Medulla oblongata (tissue), 1 donor: Measurements from ENCODE around the gene TENM4.

Experiments used
- DNase-seq: peaks from one replicate; pipeline ENCODE4 v3.0.0-alpha.2; 2015; ENCODE audit errors: extremely low spot score

The TENM4 gene

GRCh38 chr11:78664636-78665035 lies 776.2 kb downstream of the TENM4 start:
- DNase-seq: no peak

- no peak for DNase-seq
Observed at GRCh38 chr11:78662811-78663210, 778.0 kb downstream of the TENM4 start.

GRCh38 chr11:78660471-78660870 lies 780.4 kb downstream of the TENM4 start:
- DNase-seq: peak; percentile 53

- no peak for DNase-seq
Observed at GRCh38 chr11:78659326-78660270, 781.2 kb downstream of the TENM4 start.

DNA sequence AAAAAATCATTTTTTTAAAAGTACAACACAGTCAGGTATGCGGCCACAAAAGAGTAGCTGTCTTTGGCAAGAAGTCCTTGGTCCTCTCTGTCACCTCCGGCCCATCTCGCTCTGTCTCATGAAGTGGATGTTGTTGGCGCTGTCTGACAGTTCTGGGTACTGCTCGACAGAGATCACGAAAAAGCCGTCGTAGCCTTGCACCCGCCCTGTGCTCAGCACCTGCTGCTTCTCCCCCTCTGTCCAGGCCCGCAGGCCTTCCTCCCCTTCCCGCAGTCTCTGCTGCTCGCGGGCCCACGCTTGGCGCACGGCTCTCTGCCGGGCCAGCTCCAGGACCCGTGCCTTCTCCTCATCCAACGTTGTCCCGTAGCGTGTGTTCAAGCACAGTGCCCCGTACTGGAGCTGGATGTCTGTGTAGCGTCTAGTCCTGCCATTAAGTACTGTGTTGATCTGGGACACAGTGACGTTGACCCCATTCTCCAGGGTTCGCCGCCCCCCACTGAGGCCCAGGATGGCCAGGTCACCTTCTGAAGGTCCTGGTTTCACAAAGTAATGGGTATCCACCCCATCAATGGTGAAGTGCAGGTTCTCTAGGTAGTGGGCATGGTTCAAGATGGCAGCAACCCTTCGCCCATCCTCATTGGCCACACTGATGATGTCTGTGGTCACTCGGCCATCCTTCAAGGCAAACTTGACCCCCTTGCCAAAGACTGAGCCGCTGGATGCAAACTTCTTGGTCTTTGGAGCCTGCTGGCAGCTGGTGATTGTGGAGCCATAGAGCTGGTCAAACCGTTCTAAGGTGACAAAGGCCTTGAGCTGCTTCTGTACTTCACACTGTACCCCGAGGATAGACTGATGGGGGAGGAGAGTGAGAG lies 782.6 kb downstream of the TENM4 start:
- DNase-seq: no peak

GRCh38 chr11:78657441-78657840 lies 783.4 kb downstream of the TENM4 start:
- DNase-seq: no peak

DNA sequence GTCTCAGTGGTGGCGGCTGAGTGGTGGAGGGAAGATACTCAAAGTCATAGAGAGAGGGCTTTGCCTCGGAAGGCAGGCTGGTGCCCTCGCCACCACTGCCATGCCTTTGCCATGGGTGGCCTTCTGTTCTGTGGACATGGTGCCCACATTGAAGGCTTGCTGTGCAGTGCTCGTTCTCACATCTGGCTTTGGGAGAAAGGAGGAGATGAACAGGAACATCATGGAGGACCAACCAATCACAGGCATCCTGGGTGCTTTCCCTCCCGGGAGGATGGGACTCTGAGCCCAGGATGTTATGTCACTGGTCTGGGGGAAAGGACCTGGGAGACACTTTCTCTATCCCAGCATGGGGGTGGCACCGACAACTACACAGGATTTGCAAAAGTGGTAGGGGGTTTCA lies 783.8 kb downstream of the TENM4 start:
- no peak for DNase-seq

DNA sequence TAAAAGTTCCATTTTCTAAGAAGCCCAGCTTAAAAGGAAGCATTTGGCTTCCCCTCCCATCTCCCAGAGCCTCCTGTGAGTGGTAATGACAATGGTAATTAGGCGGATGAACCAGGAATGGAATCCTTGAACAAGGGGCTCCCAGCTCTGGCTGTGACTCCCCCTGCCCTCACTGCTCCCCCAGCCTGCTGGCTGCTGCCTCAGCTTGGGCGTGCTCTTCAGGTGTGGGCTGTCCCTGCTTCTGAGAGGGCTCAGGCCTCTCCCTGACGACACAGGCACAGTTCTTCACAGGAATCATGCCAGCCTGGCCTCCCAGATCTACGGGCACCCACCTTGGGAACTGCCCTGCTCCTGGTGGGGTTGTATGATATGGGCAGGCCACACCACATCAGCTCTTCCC lies 784.5 kb downstream of the TENM4 start:
- DNase-seq: no peak

GRCh38 chr11:78655561-78655960 lies 785.3 kb downstream of the TENM4 start:
- no peak for DNase-seq

DNA sequence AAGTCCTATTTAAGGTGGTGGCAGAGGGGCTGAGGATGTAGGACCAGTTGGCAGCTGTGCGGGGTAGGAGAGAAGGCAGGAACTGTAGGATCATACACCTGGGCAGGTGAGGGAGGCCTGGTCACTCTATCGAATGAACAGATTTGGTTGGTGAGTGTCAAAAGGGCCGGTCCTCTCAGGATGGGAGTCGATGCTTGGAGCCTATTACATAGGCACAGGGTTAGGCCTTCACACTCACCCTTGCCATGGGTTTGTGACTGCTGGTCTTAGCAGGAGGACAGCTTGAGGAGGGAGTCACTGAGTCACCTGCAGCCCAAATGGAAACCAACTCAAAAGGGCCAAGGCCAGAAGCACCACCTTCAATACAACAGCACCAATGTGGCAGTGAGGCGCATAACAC lies 786.0 kb downstream of the TENM4 start:
- DNase-seq: no peak

GRCh38 chr11:78654071-78654470 lies 786.8 kb downstream of the TENM4 start:
- no peak for DNase-seq

DNA sequence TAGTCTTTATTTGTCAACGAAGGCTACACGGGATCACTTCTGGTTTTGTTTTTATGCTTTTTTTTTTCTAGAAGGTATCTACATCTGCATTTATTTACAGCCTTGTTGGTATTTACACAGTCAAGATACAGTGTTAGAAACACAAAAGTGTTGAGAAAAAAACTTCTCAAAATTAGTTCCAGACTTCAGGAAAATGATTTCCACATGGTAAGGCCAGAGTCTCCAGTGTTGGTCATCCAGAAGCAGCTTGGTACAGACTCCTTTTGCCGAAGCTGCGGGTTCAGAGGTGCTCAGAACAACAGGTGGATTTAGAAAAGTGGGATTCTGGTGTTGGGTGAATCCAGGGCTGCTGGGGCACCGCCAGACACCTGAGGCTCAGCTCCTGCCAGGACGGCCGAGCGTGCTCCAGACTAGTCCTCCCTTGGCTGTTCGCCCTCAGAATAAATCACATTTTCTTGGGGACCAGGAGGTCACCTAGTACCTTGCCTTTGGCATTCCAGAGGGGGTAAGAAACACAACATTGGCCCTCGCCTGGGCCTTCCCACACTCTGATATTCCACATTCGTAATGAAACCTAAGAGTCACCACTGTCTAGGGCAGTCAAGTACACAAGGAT lies 787.4 kb downstream of the TENM4 start:
- DNase-seq: no peak

GRCh38 chr11:78652843-78653239 lies 788.0 kb downstream of the TENM4 start:
- no peak for DNase-seq

DNA sequence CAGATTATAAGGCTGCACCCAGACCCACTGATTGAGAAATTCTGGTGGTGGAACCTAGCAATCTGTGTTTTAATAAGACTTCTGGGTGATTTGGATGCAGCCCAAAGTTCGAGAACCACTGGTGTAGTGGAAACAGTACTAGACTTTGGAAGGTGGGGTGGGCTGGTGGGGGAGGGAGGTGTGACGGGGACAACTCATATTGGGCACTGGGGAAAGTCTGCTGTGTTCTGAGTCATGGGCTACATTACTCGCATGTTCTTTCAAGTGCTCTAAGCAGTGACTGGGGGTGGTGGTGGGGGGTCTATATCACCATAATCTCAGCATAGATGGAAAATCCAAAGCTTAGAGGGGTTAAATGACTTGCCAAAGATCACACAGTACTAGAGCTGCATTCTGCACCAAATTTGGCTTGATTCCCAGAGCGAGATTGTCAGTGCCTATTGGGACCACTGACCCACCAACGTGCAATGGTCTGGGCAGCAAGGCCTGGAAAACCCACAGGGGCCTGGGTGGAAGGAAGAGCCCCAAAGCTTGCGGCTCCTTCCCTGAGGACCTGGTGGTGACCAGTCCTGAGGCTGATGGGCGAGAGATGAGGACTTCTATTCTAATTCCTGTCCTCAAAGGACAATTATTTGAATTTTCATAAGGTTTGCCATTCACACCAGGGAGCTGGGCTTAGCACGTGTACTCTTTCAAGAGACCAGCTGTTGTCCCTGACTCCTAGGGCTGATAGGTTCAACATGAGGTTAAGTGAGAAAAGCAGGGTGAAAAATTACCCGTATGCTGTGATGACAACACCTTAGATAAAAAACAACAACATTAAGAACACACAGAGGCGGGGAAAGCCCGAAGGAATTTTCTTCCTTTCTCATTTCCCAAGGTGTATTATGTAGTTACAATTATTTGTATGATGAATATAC lies 788.6 kb downstream of the TENM4 start:
- no peak for DNase-seq

- DNase-seq: no peak
Observed at GRCh38 chr11:78651136-78651775, 789.6 kb downstream of the TENM4 start.

DNA sequence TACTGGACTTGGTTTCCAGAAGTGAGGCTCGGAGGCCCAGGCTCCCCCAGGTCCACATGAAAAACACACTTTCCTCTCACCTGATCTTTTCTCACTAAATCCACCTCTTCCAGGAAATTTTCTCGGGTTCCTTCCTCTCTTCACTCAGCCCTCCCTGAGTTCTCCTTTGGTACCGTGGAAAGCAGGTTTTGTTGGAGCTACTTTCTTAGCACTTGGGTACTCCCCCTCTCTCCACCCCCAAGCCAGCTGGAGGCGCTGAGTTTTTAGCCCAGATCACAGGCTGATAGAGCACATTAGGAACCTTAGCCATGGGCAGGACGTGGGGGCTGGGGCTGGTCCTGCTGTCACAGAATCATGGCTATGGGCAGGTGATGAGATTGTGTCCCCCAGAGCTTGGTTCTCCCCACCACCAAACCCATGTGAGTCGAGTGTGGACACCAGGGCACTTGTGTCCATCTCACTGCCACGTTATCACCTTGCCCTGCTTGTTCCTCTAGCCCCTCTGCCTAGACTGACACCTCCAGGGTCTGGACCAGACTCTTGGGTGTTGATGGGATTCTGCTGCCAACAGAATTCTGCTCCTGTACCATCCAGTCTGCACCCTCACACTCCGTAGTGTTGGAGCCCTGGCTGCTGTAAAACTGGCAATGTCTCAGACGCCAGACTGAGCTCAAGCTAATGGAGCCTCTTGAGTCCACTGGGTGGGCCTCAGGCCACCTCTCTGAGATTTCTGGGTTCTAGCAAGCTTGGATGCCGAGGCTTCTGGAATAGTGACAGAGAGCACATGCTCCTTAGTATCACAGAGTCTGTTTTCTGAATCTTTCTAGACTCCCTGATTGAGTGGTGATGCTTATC lies 791.2 kb downstream of the TENM4 start:
- no peak for DNase-seq

- DNase-seq: no peak
Observed at GRCh38 chr11:78647986-78648875, 792.6 kb downstream of the TENM4 start.

GRCh38 chr11:78647266-78647915 lies 793.4 kb downstream of the TENM4 start:
- no peak for DNase-seq
